GM19467 (cell line): ENCODE results near the gene GDPD5.

Experiments used
- ATAC-seq: cut with Tn5 transposase; IDR thresholded peaks from one replicate; pipeline ENCODE4 v1.9.1; 2021; ENCODE audit warnings: mild to moderate bottlenecking, moderate library complexity; ENCODE audit not compliant: unreplicated experiment

The GDPD5 gene

DNA sequence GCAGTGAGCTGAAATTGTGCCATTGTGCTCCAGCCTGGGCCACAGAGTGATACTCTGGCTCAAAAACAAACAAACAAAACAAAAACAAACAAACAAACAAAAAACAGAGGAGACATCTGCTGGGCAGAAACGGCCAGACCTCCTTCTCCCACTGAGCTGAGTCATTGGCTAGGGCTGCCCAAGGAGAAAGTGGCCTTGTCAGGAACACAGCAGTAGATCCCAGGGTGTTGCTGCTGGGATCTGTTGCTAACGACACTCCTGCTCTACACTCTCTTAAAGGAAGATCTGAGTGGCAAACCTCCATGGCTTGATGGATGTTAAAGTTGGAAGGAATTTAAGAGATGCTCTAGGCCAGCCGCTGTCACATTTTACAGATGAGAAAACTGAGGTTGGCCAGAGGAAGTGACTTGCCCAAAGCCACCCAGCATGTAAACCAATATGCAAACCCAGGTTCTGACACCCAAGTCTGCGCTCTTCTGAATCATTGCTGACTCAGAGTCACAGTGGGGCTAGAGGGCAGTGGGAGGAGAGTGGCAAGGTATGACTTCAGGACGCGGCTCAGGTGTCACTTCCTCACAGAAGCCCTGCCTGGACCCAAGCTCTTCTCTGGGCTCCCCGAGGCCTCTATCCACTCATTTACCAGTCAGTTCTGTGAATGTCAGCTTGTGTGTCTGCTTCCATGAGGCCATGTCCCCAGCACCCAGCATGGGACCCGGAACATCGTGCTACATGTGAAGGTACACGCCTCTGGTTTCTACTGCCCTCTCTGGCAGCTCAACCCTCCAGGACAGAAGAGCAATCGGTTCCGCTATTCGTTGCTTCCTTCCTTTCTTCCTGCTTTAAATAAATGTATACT lies 11.3 kb upstream of the GDPD5 start:
- ATAC-seq = peak; percentile 57

GRCh38 chr11:75535071-75535470 lies 9.3 kb upstream of the GDPD5 start:
- no peak for ATAC-seq

- no peak for ATAC-seq
These were observed 8.7 kb upstream of the GDPD5 start for GRCh38 chr11:75534259-75535069.

GRCh38 chr11:75533896-75534258 lies 8.1 kb upstream of the GDPD5 start:
- no peak for ATAC-seq

DNA sequence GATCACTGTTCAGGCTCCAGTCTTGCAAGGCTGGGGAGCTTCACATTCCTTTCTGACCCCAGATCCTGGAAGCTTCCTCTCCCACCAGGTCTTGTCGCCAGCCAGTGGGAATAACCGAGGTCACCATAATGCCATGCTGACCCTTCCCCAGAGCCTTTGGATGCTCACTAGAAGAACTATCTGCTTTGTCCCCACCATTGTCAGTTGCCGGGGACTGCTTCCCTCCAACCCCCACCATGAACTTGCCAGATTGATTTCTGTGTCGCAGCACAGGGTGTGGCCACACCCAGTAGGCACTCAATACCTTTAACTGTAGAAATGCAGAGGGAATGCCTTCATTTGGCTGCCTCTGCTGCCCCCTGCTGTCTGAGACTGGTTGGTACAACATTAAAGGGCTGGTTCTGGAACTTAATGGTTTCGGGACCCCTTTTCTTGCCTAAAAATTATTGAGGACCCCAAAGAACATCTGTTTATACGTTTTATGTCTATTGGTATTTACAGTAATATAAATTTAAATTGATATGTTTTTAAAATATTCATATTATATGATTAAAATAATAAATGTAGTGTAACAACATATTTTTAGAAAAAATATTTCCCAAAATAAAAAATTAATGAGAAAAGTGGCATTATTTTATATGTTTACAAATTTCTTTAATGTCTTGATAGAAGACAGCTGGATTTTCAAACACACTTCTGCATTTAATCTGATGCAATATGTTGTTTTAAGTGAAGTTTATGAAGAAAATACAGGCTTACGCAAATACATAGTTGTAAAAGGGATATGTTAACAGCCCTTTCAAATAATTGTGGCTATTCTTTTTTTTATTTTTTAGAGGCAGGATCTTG lies 6.7 kb upstream of the GDPD5 start:
- no peak for ATAC-seq

DNA sequence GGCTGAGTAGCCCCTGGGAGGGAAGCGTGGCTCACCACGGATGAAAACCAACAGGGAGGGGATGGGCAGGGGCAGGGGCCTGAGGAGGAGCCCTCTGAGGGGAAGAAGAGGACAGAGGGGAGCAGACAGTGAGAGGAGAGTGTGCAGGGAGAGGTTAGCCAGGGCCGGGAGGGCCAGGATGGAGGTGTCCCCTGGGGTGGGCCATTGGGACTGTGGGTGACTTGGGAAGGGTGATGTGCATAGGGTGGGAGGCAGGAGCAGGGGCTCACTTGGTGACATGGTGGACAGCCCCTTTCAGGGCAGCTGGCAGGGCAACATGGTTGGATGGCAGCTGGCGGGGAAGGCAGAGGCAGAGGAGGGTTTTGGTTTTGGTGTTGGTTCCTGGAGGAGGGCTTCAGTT lies 5.6 kb upstream of the GDPD5 start:
- no peak for ATAC-seq

DNA sequence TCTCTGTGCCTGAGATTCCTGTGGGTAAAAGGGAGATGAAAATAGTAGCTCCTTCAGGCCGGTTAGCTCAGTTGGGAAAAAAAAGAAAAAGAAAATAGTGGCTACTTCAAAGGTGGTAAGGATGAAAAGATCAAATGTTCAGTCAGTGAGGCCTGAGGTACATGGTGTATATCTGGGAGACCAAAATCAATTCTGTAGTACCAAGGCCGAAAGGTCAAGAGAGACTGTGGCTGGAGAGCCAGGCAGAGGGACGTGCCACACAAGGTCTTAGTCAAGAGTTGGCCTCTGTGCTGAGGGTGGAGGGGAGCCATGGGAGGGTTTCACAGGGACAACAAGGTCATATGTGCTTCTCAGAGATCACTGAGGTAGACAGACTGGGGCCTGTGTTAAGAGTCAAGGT lies 4.8 kb upstream of the GDPD5 start:
- ATAC-seq = no peak

GRCh38 chr11:75527938-75528735 lies 2.4 kb upstream of the GDPD5 start:
- no peak for ATAC-seq

- no peak for ATAC-seq
These were observed 1.4 kb upstream of the GDPD5 start for GRCh38 chr11:75527130-75527529.

GRCh38 chr11:75526192-75526541 lies 426 bp upstream of the GDPD5 start:
- no peak for ATAC-seq

GRCh38 chr11:75524665-75525432 lies 892 bp downstream of the GDPD5 start:
- ATAC-seq = no peak

DNA sequence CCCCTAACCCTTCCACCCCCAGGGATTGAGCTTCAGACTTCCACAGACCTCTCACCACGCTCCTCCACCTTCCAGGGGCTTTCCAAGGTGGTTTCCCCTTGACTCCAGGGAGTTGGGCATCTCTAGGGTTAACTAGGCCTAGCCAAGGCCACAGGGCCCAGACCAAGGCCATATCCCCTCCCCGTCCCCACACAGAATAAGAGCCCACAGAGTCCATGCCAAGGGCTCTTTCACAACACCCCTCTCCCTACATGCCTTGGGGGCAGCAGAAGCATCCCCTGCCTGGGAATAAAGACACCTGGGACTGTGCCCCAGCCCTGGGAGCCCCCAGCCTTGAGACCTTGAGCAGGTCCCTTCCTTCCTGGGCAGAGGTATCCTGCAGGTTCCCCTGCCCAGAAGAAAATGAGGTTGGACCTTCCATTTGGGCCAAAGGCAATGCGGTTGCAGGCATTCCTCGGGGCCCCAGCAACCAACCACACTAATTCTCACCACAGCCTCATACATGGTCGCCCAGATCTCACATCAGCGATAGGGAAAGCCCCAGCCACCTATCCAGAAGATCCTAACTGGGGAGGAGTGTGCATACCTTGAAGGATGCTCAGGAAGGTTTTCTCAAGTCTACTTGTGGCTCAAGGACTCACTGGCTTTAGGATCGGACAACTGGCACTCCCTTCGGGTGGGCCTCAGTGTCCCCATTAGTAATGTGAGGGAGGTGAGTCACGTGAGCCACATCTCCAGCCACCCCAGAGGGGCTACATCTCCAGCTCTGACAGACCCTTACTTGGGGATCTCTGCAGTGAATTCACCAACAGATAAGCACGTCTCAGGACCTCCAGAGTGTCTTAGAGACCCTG lies 1.7 kb downstream of the GDPD5 start:
- no peak for ATAC-seq

GRCh38 chr11:75523189-75523588 lies 2.6 kb downstream of the GDPD5 start:
- no peak for ATAC-seq

- ATAC-seq = no peak
These were observed 3.3 kb downstream of the GDPD5 start for GRCh38 chr11:75522286-75523044.

GRCh38 chr11:75520688-75521087 lies 5.1 kb downstream of the GDPD5 start:
- ATAC-seq = no peak

DNA sequence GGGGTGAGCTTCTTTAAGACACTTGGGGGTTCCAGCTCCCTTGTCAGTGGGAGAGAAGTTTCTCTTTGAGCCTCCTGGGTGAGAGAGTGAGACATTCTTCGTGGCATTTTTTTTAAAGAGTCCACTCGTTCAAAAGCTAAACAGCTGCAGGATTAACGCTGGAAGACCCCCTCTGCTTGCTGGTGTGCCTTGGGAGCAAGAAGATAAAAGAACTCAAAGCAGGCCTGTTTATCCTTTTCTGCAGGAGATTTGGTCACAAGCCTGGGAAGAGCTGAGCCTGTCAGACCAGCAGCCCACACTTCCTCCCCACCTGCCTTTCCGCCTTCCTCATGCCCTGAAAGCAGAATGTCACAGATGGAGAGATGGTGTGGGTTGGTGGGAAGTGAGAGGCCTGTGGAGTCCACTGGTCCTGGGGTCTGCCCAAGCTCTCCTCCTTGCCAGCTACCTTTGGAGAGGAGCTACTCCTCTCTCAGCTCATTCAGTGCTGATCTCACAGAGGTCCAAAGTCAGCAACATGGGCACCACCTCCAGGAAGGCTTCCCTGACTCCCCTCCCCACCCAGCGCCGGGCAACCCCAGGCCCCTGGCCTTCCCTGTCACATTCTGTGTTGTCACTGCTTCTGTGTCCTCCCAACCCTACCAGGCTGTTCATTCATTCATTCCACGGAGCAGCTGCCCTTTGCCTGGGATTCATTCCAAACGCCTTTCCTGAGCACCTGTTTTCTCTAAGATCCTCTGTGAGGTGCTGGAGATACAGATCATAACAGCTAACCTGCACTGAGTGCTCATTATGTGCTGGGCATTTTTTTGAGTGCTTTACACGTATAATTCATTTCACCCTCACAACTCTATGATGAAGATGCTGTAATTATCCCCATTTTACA lies 6.7 kb downstream of the GDPD5 start:
- ATAC-seq = no peak

GRCh38 chr11:75518204-75518549 lies 7.6 kb downstream of the GDPD5 start:
- no peak for ATAC-seq
